Measurements from ENCODE around the gene CDCP2. TPM values are rescaled to one million over a fixed set of nuclear protein-coding genes. Genes with fewer than 3 reads are reported as not detected.
"Not testable (repeated sequence)": the region's sequence is repeated elsewhere in the genome, so short reads cannot be mapped to it uniquely, and the experiment has no call there.

Gene CDCP2
- total RNA-seq, 1 experiment from 2014 or later: not detected

GRCh38 chr1:54121482-54122134 is 31.2 kb downstream of the CDCP2 start:
- DNase-seq (ENCODE audit: low spot score): peak; percentile 81
- in situ Hi-C loops (cut with HindIII; ENCODE audit: low sequenced_read_pairs): no loop called here

GRCh38 chr1:54120698-54121481 is 31.9 kb downstream of the CDCP2 start:
- in situ Hi-C loops (cut with HindIII; ENCODE audit: low sequenced_read_pairs): no loop called here
- DNase-seq (ENCODE audit: low spot score): no peak

GRCh38 chr1:54120018-54120697 is 32.6 kb downstream of the CDCP2 start:
- in situ Hi-C loops (cut with HindIII; ENCODE audit: low sequenced_read_pairs): no loop called here

GRCh38 chr1:54118704-54119103 is 34.1 kb downstream of the CDCP2 start:
- in situ Hi-C loops (cut with HindIII; ENCODE audit: low sequenced_read_pairs): no loop called here
- DNase-seq (ENCODE audit: low spot score): no peak

More at GRCh38 chr1:54120018-54120697, 32.6 kb downstream of the CDCP2 start:
- no peak for DNase-seq (ENCODE audit: low spot score)

GRCh38 chr1:54117815-54118563 is 34.8 kb downstream of the CDCP2 start:
- DNase-seq (ENCODE audit: low spot score): no peak
- in situ Hi-C loops (cut with HindIII; ENCODE audit: low sequenced_read_pairs): no loop called here

- DNase-seq (ENCODE audit: low spot score): no peak
- in situ Hi-C loops (cut with HindIII; ENCODE audit: low sequenced_read_pairs): no loop called here
These were observed 37.3 kb downstream of the CDCP2 start for GRCh38 chr1:54115520-54115919.

- in situ Hi-C loops (cut with HindIII; ENCODE audit: low sequenced_read_pairs): no loop called here
- no peak for DNase-seq (ENCODE audit: low spot score)
These were observed 37.8 kb downstream of the CDCP2 start for GRCh38 chr1:54114955-54115354.

GRCh38 chr1:54114001-54114400 is 38.8 kb downstream of the CDCP2 start:
- in situ Hi-C loops (cut with HindIII; ENCODE audit: low sequenced_read_pairs): no loop called here
- no peak for DNase-seq (ENCODE audit: low spot score)

GRCh38 chr1:54112705-54113368 is 40.0 kb downstream of the CDCP2 start:
- no peak for DNase-seq (ENCODE audit: low spot score)
- in situ Hi-C loops (cut with HindIII; ENCODE audit: low sequenced_read_pairs): no loop called here

- in situ Hi-C loops (cut with HindIII; ENCODE audit: low sequenced_read_pairs): no loop called here
- DNase-seq (ENCODE audit: low spot score): no peak
These were observed 40.8 kb downstream of the CDCP2 start for GRCh38 chr1:54112027-54112426.

GRCh38 chr1:54111624-54112023 is 41.2 kb downstream of the CDCP2 start:
- in situ Hi-C loops (cut with HindIII; ENCODE audit: low sequenced_read_pairs): no loop called here

GRCh38 chr1:54110996-54111395 is 41.8 kb downstream of the CDCP2 start:
- in situ Hi-C loops (cut with HindIII; ENCODE audit: low sequenced_read_pairs): no loop called here
- DNase-seq (ENCODE audit: low spot score): peak; percentile 83

More at GRCh38 chr1:54111624-54112023, 41.2 kb downstream of the CDCP2 start:
- DNase-seq (ENCODE audit: low spot score): no peak

- in situ Hi-C loops (cut with HindIII; ENCODE audit: low sequenced_read_pairs): no loop called here
- DNase-seq (ENCODE audit: low spot score): no peak
These were observed 43.4 kb downstream of the CDCP2 start for GRCh38 chr1:54109129-54110090.

- in situ Hi-C loops (cut with HindIII; ENCODE audit: low sequenced_read_pairs): no loop called here
- DNase-seq (ENCODE audit: low spot score): no peak
These were observed 44.6 kb downstream of the CDCP2 start for GRCh38 chr1:54108156-54108555.

GRCh38 chr1:54107131-54107530 is 45.7 kb downstream of the CDCP2 start:
- DNase-seq (ENCODE audit: low spot score): no peak
- in situ Hi-C loops (cut with HindIII; ENCODE audit: low sequenced_read_pairs): no loop called here

- in situ Hi-C loops (cut with HindIII; ENCODE audit: low sequenced_read_pairs): no loop called here
- DNase-seq (ENCODE audit: low spot score): no peak
These were observed 47.0 kb downstream of the CDCP2 start for GRCh38 chr1:54105736-54106269.

- DNase-seq (ENCODE audit: low spot score): no peak
- in situ Hi-C loops (cut with HindIII; ENCODE audit: low sequenced_read_pairs): no loop called here
These were observed 47.7 kb downstream of the CDCP2 start for GRCh38 chr1:54105080-54105479.

- in situ Hi-C loops (cut with HindIII; ENCODE audit: low sequenced_read_pairs); DNase-seq (ENCODE audit: low spot score): not testable (repeated sequence)
These were observed 48.2 kb downstream of the CDCP2 start for GRCh38 chr1:54104613-54105012.

Measured in G401 (cell line).